ENCODE measurements around the gene CLDN9. TPM values are rescaled to one million over a fixed set of nuclear protein-coding genes. Genes with fewer than 3 reads are reported as not detected.

The CLDN9 gene
- total RNA-seq, 1 donor: not detected

DNA sequence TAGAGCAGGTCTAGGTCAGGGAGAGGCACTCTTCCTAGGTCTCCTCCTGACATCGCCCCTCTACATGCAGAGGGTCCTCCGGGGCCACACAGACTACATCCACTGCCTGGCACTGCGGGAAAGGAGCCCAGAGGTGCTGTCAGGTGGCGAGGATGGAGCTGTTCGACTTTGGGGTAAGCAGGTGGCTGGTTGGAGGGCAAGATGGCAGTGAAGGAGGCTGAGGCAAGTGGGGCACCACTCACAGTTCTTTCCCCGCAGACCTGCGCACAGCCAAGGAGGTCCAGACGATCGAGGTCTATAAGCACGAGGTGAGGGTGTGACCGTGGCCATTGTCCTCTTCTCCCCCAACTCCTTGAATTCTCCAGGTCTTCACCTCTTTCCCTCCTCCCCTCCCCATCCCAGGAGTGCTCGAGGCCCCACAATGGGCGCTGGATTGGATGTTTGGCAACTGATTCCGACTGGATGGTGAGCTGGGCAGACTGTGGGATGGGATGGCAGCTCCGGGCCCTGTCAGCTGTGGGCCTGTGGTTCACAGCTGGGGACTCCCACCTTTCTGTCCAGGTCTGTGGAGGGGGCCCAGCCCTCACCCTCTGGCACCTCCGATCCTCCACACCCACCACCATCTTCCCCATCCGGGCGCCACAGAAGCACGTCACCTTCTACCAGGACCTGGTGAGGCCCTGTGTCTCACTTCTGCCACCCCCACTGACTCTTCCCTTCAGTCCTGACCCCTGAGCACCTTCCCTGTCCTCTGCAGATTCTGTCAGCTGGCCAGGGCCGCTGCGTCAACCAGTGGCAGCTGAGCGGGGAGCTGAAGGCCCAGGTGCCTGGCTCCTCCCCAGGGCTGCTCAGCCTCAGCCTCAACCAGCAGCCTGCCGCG is 14.1 kb downstream of the CLDN9 start:
- no peak for DNase-seq (ENCODE audit: low read depth)
- no peak overlapping the region for H3K4me3 ChIP-seq (ENCODE audit: low read depth, low read length)
- TF ChIP-seq, protein P1, sequence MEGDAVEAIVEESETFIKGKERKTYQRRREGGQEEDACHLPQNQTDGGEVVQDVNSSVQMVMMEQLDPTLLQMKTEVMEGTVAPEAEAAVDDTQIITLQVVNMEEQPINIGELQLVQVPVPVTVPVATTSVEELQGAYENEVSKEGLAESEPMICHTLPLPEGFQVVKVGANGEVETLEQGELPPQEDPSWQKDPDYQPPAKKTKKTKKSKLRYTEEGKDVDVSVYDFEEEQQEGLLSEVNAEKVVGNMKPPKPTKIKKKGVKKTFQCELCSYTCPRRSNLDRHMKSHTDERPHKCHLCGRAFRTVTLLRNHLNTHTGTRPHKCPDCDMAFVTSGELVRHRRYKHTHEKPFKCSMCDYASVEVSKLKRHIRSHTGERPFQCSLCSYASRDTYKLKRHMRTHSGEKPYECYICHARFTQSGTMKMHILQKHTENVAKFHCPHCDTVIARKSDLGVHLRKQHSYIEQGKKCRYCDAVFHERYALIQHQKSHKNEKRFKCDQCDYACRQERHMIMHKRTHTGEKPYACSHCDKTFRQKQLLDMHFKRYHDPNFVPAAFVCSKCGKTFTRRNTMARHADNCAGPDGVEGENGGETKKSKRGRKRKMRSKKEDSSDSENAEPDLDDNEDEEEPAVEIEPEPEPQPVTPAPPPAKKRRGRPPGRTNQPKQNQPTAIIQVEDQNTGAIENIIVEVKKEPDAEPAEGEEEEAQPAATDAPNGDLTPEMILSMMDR (IDR thresholded peaks at IDR 0.05; ENCODE audit: insufficient read depth, low read length): no peak

DNA sequence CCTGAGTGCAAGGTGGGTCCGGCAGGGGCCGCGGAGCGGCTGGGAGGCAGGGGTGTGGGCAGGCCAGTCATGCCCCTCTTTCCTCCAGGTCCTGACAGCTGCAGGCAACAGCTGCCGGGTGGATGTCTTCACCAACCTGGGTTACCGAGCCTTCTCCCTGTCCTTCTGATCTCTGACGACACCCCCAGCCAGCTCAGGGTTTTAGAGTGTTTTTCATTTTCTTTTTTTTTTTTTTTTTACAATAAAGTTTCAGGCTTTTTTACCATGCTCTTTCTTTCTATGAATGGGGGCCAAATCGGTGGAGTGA is 14.7 kb downstream of the CLDN9 start:
- TF ChIP-seq, protein P1 (IDR thresholded peaks at IDR 0.05; ENCODE audit: insufficient read depth, low read length): no peak
- no peak for DNase-seq (ENCODE audit: low read depth)
- no peak overlapping the region for H3K4me3 ChIP-seq (ENCODE audit: low read depth, low read length)

- TF ChIP-seq, protein P1 (IDR thresholded peaks at IDR 0.05; ENCODE audit: insufficient read depth, low read length): peak; percentile 59
- H3K4me3 ChIP-seq (ENCODE audit: low read depth, low read length): no peak overlapping the region
- peak; percentile 39 for DNase-seq (ENCODE audit: low read depth)
These were observed 15.4 kb downstream of the CLDN9 start for GRCh38 chr16:3027983-3028715.

- no peak overlapping the region for H3K4me3 ChIP-seq (ENCODE audit: low read depth, low read length)
- DNase-seq (ENCODE audit: low read depth): no peak
- TF ChIP-seq, protein P1 (IDR thresholded peaks at IDR 0.05; ENCODE audit: insufficient read depth, low read length): no peak
These were observed 16.1 kb downstream of the CLDN9 start for GRCh38 chr16:3028716-3029319.

DNA sequence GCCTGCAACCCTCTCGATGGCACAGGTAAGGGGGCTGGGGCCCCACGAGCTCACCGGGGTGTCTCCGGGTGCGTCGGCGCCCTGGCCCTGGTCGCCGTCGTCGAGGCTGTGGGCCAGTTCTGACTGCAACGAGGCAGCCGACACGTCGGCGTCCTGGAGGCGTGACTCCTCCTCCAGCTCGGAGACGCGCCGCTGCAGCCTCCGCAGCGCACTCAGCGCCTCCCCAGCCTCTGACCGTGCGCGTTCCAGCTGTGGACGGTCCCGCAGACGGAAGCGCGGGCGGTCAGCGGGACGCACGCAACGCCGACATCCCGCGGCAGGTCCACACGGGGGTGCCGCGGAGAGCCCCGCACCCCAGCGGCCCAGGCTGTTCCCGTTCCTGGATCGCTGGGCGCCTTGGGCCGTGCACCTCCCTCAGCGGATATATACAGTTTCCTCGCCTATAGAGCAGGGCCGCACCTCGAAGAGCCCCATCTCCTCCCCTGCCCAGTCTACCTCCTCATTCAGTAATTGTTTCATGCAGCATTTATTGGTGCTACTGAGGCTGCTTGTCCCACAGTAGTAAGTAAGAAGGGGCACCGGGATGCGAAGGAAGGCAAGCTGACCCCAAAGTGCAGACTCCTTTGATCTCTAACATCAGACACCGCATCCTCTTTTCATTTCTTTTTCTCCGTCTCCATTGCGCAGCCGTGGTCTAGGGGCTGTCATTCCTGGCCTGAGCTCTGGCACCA is 16.9 kb downstream of the CLDN9 start:
- TF ChIP-seq, protein P1 (IDR thresholded peaks at IDR 0.05; ENCODE audit: insufficient read depth, low read length): no peak
- peak; percentile 13 for DNase-seq (ENCODE audit: low read depth)
- no peak overlapping the region for H3K4me3 ChIP-seq (ENCODE audit: low read depth, low read length)
